ENCODE measurements around the gene MTCL1.

- TF ChIP-seq CTCF (conservative IDR thresholded peaks at IDR 0.05 in 1 of 2, IDR thresholded peaks at IDR 0.05 in 1 of 2; ENCODE audit: low read depth in 1 of 2, low read length in 2 of 2) (no peak), EZH2 (IDR thresholded peaks at IDR 0.05; ENCODE audit: low read length, missing control alignments) (no peak)
Observed at GRCh38 chr18:8783335-8783993, 78.1 kb downstream of the MTCL1 start.
